Activated CD4-positive, CD25-positive, alpha-beta regulatory T cell treated with anti-CD3 and anti-CD28 coated beads, Interleukin-2, amount 50 U/mL, for 16 hours (primary cell): ENCODE data around the gene MAD2L1.

Experiments
- DNase-seq: peaks from one replicate; pipeline ENCODE4 v3.0.0-alpha.2; 2020; ENCODE audit warnings: low read depth, low spot score

Gene MAD2L1

DNA sequence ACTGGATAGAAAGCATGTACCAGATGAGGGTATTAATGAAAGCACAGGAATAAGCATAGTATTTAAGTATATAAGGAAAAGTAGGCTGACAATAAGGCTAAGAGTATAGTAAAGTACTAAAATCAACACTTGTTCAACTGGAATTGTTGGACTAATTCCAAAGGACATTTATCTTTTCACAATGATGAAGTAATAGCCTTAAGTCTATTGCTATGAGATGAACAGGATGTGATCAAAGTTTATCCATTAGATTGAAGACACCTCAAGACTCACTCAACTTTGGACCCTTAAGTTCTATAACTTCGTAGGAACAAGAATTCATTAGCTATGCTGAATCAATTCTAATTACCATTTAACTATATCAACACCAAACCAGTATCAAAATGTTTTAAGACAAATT lies 7.6 kb downstream of the MAD2L1 start:
- DNase-seq = no peak

DNA sequence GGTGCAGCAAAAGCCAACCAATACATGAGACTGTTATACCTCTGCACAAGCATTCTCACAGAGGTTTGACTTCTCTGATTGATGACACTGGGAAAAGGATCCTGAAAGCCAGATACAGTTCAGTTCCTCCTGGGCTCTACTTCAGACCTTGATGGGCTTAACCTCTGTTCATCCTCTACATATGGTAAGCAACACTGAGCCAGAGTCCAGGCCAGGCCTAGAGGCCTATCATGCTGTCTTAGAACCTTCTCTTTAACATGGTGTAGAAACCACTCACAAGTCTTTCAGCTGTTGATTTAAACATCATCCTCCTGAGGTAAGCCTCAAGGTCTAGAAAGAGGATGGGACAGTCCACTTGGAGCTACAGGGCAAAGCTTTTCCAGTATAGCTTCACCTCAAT lies 9.2 kb downstream of the MAD2L1 start:
- no peak for DNase-seq

DNA sequence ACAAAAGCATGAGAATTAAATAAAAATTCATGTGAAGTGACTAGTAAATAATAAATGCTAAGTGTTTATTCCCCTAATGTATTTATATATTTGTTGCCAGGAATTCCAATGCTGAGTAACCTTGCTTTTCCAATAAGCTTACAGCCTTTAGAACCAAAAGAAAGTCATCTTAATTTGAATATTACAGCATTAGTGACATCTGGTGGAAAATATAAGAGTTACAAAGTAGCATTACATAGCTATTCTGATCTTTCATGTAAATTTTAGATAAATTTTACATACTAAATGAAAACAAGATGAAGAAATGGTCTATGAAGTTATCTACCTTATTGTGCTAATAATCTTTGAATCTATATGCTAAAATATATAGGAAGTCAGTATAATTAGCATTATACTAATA lies 10.4 kb downstream of the MAD2L1 start:
- no peak for DNase-seq

DNA sequence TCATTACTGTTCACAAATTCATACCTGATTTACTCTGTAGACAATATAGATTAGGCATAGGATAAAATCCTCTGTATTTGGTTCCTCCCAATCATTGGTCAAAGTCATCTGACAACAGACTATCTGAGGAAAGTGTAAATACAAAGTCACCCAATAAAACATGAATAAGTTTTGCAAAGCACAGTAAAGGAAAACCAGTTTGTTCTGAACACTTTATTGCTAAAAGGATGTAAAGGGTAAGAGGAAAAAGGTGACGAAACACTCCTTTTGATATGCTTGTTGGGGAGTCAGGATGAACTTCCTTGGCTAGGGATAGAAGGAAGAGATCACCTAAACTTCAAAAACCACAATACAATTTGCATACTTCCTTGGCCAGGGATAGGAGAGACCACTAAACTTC lies 10.9 kb downstream of the MAD2L1 start:
- DNase-seq = no peak

DNA sequence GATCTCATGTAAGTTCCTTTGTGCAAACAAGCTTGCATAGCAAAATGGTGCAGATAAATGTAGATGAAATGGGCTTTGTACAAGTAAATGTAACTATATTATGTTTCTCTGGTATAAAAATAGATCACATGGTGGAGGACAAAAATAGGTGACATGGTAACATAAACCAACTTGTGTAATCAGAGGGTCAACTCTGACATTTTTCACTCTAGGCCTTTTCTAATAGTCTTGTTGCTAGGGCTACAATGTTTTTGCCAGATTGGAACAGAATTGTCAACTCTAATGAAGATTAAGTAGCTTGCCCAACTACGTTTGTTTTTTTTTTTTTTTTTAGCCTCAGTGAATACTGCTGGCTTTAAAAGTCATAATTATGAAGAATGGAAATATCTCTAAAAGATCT lies 11.5 kb downstream of the MAD2L1 start:
- DNase-seq = no peak

DNA sequence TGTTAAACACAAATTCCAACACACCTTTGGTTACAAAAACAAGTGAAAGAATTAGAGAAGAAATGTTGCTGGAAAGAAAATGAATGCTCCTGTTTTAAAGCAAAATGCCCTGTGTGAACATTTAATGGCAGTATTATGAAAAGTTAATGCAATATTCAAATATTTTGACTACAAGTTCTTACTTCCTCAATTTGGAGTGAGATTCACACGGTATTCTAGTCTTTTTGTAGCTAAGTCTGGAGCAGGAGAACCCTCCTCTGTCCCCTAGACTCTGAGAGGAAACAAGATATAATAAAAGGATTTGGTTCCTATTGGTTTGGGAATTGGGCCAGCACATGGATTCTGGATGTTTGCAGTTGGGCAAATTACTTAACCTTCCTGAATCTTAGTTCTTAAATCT lies 12.7 kb downstream of the MAD2L1 start:
- no peak for DNase-seq

DNA sequence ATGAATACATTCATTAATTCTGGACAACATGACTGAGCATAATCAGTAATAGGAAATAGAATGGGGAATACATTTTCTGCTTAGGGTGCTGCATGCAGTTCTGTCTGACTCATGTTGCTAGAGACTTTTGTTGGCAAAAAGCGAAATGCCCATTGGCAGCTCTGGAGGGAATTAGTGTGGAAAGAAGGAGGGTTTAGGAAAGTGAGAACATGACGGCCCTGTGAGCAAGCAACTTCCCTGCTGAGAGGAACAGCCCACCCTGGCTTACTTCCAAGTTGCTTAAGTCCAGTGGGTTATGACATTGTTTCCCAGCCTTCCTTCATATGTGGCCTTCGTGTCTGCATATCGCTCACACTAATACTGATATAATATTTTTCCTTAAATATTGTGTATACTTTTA lies 13.8 kb downstream of the MAD2L1 start:
- no peak for DNase-seq

DNA sequence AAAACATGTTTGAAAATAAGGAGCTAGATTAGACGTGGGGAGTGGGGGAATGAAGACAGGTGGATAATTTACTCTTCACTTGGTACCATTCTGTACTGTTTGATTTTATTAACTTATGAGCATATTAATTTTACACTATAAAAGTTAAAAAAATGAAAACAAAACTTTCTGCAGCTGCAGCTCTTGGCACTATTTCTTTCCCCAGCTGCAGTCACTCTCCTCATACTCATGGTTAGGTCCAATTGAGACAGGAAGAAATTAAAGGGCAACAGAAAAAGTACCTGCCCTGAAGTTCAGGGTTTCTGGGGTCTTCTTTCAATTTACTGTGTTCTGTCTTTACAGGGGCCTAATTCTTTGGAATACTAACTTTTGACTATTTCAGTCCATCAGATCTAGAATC lies 15.4 kb downstream of the MAD2L1 start:
- DNase-seq = no peak

DNA sequence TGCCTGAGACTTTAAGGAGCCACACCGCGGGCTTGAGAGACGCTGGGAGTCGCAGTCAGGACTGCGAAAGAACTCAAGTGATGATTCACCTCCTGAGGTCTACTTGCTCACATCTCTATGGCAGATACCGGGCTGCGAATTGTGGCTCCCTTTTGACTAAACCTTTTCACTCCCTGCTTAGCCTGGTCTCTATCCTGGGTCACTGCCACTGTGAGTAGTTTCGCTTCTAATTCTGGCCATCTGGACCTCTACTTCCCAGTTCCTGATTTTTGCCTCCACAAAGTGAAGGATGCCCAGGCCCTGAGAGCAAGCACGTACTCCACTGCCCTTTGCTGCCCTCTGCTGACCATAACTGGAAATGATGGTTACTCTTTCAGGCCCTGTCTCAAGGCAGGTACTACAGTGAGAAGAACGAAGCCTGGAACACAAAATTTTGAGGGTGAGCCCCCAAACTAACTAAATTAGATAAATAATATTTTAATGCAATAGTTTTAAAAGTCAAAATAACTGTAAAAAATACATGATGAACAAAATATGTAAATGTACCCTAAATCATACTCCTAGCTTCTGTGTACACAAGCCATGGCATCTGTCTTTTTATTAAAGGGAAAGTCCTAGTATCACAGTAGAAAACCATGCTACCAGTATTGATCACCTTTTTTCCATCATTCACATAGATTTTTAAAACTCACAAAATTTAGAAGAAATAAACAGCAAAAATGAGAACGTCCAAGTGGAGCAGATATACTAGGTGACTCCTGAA lies 16.7 kb downstream of the MAD2L1 start:
- peak; percentile 49 for DNase-seq

DNA sequence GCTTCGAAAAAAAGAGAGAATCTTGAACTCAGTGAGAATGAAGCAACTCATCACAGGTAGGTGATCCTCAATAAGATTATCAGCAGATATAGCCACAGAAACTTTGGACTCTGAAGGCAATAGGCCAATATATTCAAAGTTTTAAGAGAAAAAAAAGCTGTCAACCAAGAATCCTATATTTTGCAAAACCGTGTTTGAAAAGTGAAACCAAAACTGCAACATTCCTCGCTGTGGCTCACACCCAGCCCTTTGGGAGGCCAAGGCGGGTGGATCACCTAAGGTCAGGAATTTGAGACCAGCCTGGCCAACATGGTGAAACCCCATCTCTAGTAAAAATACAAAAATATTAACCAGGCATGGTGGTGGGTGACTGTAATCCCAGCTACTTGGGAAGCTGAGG lies 22.8 kb downstream of the MAD2L1 start:
- no peak for DNase-seq

DNA sequence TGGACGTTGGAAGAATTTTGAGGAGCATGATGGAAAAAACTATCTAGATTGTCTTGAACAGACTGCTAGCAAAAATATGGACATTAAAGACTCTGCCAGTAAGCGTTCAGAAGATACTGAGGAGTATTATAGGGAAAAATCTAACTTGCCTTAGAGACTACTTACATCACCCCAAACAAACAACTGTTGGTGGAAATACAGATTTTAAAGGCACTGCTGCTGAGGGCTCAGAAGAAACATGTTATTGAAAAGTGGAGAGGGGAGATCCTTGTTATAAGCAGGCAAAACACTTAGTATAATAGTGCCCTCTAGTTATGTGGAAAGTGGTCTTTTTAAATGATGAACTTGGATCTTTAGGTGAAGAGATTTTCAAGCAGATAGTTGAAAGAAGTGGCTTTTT lies 29.2 kb downstream of the MAD2L1 start:
- no peak for DNase-seq

DNA sequence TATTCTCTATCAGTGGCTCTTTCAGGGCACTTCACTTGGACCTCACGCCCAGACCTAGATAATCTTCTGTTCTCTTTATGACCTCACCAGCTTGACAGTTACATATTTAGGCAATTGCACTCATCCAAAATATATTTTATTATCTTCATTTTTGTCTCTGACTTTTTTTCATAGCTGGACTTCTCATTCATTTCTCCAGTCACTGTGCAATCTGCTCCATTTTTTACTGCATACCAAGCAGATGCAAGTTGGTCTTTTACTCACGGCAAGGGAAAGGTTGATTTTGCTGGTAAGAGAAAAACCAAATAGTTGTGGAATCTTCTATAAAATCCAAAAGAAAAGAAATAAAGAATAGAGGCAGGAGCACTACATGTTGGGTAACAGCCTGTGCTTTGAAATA lies 31.7 kb downstream of the MAD2L1 start:
- DNase-seq = no peak

DNA sequence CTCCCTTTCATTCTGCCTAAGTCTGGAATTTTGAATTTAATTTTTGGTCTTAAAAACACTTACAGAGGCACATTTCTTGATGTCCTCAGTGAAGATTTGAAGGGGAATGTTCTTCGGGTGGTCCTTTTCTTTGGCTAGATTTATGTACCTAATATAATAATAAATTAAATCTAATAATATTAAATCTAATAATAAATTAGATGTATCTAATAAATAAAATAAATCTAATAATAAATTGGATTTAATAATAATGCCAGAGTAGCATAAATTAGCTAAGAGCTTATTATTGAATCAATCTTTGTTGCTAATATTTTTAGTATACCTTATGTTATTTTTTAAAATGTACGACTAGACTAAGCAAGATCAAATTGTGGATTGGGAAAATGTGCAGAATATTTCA lies 39.8 kb downstream of the MAD2L1 start:
- no peak for DNase-seq

DNA sequence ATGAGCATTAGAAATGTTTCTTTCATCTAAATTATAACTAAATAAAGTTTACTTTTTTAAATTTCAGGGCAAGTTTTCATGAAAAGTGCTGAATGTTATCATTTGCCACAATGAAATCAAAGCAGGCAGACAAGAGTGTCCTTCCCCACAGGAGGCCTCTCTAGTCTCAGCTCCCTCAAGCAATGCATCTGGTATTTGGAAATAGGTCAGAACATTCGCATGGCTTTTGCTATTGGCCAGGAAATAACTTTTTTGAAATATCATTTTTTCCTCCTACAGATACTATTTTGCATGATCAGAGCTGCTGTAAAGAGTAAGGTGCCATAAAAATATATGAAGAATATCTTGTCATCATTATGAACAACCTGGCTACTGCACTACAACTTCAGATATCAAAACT lies 41.1 kb downstream of the MAD2L1 start:
- DNase-seq = no peak

DNA sequence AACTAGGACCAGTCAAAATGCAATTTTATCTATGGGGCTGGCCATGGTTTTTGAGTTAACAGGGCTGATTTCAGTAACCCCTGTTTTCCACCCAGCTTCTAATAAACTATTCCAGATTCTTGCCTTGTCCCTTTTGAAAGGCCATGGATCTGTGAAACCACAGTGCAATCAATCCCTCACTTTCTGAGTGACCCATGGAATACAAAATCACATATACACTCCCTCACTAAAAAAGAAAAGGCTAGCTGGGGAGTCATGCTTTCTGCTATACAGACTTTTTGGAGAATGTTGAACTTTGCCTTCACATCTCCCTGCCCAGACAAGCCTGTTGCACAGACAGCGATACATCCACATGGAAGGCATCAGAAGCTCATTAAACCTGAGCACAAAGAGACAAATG lies 47.9 kb downstream of the MAD2L1 start:
- DNase-seq = no peak

DNA sequence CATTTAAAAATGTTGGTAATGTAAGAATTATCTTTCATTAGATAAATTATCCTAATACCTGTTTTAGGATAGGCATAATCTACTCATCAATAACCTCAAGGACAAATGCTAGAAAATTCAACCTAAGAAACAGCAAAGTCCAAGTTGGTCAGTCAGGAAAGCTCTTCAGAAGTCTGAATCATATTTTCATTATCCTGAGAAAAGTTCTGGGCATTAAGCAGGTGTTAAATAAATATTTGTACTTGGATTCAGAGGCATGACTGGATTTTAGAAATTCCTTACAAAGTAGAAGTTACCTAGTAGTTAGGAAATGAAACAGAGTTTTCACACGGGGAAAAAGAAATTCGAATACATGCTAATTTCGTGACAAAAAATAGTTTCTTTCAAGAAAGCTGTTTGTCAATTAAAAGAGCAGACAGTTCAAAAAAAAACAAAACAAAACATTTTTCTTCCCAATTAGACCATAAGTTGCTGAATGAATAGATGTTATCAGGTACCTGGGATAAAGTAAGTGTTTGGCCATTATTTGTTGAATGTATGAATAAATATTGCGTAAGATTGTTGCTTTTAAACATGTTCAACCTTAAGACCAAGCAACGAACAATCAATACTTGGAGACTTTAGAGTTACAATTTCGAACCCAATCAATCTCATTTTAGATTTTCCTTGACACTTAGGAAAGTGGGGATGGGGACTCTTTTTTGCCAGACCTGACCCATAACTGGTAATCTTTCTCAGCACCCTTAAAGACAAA lies 48.5 kb downstream of the MAD2L1 start:
- no peak for DNase-seq

DNA sequence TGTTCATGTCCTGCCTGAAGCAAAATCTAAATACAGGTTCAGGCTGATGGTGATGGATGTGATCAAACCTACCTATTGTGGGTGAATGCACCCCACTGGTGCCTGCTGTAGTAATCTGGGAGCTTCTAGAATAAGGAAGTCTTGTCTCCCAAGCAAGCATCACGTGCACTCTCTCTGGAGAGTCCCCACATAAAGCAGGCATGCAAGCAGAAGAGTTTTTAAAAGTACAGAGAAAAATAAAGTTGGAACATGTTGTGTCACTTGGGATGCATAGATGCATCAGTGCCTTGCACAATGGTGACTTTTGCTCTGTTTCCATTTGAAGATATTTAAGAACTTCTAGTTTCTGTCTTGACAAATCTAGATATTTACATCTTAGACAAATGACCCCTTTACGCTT lies 54.9 kb downstream of the MAD2L1 start:
- DNase-seq = no peak

DNA sequence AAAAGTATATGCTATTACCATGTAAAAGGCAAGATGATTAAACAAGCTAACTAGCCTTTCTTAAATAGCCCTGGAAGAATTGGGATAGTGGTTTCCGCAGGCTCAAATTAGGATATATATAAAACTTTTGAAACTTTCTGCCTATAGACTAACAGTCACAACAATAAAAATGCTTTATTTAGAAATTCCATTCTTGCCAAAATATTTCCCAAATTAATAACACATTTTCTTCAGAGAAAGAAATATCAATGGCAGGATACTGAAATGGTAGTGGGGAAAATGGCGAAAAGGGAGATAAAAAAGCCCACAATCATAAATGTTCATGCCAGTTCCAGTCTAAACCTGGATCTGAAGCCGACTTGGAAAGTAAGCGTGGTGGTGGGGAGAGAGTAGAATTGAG lies 56.0 kb downstream of the MAD2L1 start:
- DNase-seq = no peak

DNA sequence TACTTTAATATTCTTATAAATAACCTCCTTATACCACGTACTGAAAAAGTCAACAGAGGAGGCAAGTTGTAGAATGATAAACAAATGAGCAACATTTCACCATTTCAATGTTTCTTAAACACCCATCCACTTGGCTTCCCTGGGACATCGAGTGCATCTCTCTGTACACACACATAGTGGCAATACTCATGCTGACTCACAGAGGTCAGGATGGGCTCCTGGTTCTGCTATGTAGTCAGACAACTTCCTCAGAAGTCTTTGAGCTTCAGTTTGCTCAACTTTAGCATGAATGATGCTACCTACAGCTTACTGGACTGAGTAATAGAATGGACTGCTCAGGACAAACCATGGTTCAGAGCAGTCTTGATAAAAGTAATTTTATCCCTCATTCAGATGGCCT lies 56.9 kb downstream of the MAD2L1 start:
- no peak for DNase-seq

DNA sequence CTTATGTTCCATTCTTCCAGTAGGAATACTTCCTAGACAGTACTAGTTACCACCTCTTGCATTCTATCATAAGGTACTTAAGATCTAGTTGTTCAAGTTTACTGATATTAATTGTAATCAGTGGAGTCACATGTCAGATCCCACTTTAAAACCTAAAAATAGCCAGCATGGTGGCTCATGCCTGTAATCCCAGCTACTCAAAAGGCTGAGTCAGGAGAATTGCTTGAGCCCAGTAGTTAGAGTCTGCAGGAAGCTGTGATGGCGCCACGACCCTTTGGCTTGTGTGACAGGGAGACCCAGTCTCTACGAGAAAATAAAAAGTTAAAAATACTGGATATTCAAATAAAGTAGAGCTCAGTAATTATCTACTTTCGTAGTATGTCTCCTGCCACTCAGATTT lies 57.7 kb downstream of the MAD2L1 start:
- DNase-seq = no peak

DNA sequence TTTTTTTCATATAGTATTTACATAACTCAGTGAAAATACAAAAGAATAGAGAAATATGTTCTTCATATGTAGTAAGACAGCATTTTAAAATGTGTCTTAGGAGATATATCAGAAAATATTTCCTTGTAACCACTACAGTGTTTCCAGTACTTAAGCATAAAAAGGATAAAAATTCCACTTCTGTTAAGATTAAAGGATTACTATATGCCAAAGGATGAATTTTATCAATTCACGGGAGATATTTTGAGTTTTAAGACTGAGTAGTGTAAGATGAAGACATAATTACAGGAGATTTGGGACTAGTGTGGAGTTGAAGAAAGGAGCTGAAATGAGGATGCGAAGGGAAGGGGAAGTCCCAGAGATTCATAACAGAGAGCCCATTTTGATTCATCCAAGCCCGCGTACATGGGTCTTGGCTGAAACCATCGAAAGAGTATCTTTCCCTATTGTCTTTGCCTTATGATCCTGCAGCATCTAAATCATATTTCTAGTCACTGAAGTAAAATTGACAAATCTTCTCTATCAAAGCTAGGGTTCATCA lies 58.7 kb downstream of the MAD2L1 start:
- DNase-seq = no peak

DNA sequence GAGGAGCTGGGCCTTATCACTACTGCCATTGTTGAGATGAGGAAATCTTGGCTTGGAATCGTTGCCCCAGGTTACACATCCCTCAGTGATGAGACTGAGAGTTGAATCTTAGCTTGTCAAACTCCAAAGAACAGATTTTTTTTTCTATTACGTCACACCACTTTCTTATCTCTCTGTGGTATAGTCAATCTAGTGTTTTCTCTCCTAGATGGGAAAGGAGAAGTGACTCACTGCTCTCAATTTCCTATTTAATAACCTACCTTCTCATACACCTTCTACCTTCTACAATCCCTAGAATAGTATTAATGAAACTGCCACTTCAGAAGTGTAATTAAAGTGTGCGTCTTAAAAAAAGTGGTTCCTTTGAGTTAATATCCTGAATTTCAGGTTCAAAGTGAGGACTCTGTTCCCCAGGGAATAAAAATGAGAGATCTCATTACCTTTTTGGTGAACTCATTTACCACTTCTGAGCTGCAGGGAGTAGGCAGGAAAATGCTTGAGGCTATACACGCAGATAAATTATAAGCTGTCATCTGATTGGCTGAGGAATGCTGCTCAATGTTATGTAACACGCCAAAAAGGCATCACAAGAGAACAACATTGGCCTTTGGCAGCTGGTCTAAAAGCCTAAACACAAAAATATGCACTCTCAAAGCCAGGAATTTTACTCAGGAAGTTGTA lies 59.3 kb downstream of the MAD2L1 start:
- DNase-seq = no peak
